ENCODE results near the gene SCTR.

Gene SCTR

GRCh38 chr2:119455066-119455718 is 69.1 kb downstream of the SCTR start:
- no peaks in the 10 kb centered on the region for H3K36me3 ChIP-seq (ENCODE audit: control insufficient read depth in 1 of 2, insufficient read depth in 2 of 2, low read length in 2 of 2)
- no peak overlapping the region for H2BK12ac ChIP-seq (ENCODE audit: low read length)

GRCh38 chr2:119453972-119454593 is 70.2 kb downstream of the SCTR start:
- DNase-seq, result no peak
- H3K79me1 ChIP-seq (ENCODE audit: low read length), result no peaks in the 10 kb centered on the region
- no peak overlapping the region for H3K4me3 ChIP-seq (ENCODE audit: low read depth, low read length)
- H3K79me2 ChIP-seq (ENCODE audit: control insufficient read depth, insufficient read depth, low read length, poor library complexity), result no peaks in the 10 kb centered on the region
- H3K4me1 ChIP-seq (ENCODE audit: control insufficient read depth in 1 of 2, insufficient read depth in 2 of 2, low read length in 2 of 2), result no peaks in the 10 kb centered on the region
- no peak overlapping the region for H2AK5ac ChIP-seq (ENCODE audit: low read length)
- no CpG with 5 or more reads among the region's 12 CpGs for WGBS (ENCODE audit: extremely low coverage, insufficient coverage, insufficient read length)
- H3K23ac ChIP-seq (ENCODE audit: low read length), result no peak overlapping the region
- H3K27me3 ChIP-seq (ENCODE audit: insufficient read depth, low read length), result no peaks in the 10 kb centered on the region
- no peaks in the 10 kb centered on the region for H3K36me3 ChIP-seq (ENCODE audit: control insufficient read depth in 1 of 2, insufficient read depth in 2 of 2, low read length in 2 of 2)
- H3K18ac ChIP-seq (ENCODE audit: low read length), result no peak overlapping the region
- no peak overlapping the region for H2BK12ac ChIP-seq (ENCODE audit: low read length)
- no peak overlapping the region for H3K27ac ChIP-seq (ENCODE audit: low read depth, low read length)
- H3K4ac ChIP-seq (ENCODE audit: low read depth, low read length), result no peak overlapping the region
- H2BK5ac ChIP-seq (ENCODE audit: low read depth, low read length, poor library complexity), result no peak overlapping the region
- no peak overlapping the region for H3K4me2 ChIP-seq (ENCODE audit: low read length)
- no peak overlapping the region for H3K14ac ChIP-seq (ENCODE audit: low read length)
- no peak overlapping the region for H2AFZ ChIP-seq (ENCODE audit: insufficient read depth, low read length, poor library complexity)
- H4K91ac ChIP-seq (ENCODE audit: low read depth, low read length), result no peak overlapping the region
- no peak overlapping the region for H4K8ac ChIP-seq (ENCODE audit: low read depth, low read length)
- H3K9ac ChIP-seq (ENCODE audit: low read length), result no peak overlapping the region
- H4K12ac ChIP-seq (ENCODE audit: low read depth, low read length), result no peak overlapping the region
- peaks cover 2% of the 10 kb centered on the region for H3K9me3 ChIP-seq (ENCODE audit: insufficient read depth, low read depth, low read length)
- no peak overlapping the region for H2BK120ac ChIP-seq (ENCODE audit: insufficient read depth, low read length, poor library complexity)

More at GRCh38 chr2:119455066-119455718, 69.1 kb downstream of the SCTR start:
- Histone ChIP-seq H3K27me3 (ENCODE audit: insufficient read depth, low read length) (no peaks in the 10 kb centered on the region), H3K14ac (ENCODE audit: low read length) (no peak overlapping the region), H2BK120ac (ENCODE audit: insufficient read depth, low read length, poor library complexity) (no peak overlapping the region), H3K79me2 (ENCODE audit: control insufficient read depth, insufficient read depth, low read length, poor library complexity) (no peaks in the 10 kb centered on the region), H3K4me2 (ENCODE audit: low read length) (no peak overlapping the region), H3K79me1 (ENCODE audit: low read length) (no peaks in the 10 kb centered on the region), H2AK5ac (ENCODE audit: low read length) (no peak overlapping the region), H3K27ac (ENCODE audit: low read depth, low read length) (no peak overlapping the region), H3K9me3 (ENCODE audit: insufficient read depth, low read depth, low read length) (peaks cover 2% of the 10 kb centered on the region), H3K18ac (ENCODE audit: low read length) (no peak overlapping the region), H3K4ac (ENCODE audit: low read depth, low read length) (no peak overlapping the region), H3K23ac (ENCODE audit: low read length) (no peak overlapping the region), H2AFZ (ENCODE audit: insufficient read depth, low read length, poor library complexity) (no peak overlapping the region), H4K12ac (ENCODE audit: low read depth, low read length) (no peak overlapping the region), H3K9ac (ENCODE audit: low read length) (no peak overlapping the region), H4K91ac (ENCODE audit: low read depth, low read length) (no peak overlapping the region), H4K8ac (ENCODE audit: low read depth, low read length) (no peak overlapping the region), H3K4me3 (ENCODE audit: low read depth, low read length) (no peak overlapping the region), H2BK5ac (ENCODE audit: low read depth, low read length, poor library complexity) (no peak overlapping the region), H3K4me1 (ENCODE audit: control insufficient read depth in 1 of 2, insufficient read depth in 2 of 2, low read length in 2 of 2) (no peaks in the 10 kb centered on the region)
- DNase-seq, result no peak
- WGBS (ENCODE audit: extremely low coverage, insufficient coverage, insufficient read length), result no CpG with 5 or more reads among the region's 13 CpGs

- Histone ChIP-seq H3K4me2 (ENCODE audit: low read length) (no peak overlapping the region), H2AK5ac (ENCODE audit: low read length) (no peak overlapping the region), H2BK12ac (ENCODE audit: low read length) (no peak overlapping the region), H4K8ac (ENCODE audit: low read depth, low read length) (no peak overlapping the region), H3K4me1 (ENCODE audit: control insufficient read depth in 1 of 2, insufficient read depth in 2 of 2, low read length in 2 of 2) (peaks cover 0 to 2% of the 10 kb centered on the region in 2 experiments), H3K27ac (ENCODE audit: low read depth, low read length) (no peak overlapping the region), H2BK120ac (ENCODE audit: insufficient read depth, low read length, poor library complexity) (no peak overlapping the region), H3K36me3 (ENCODE audit: control insufficient read depth in 1 of 2, insufficient read depth in 2 of 2, low read length in 2 of 2) (no peaks in the 10 kb centered on the region), H3K27me3 (ENCODE audit: insufficient read depth, low read length) (no peaks in the 10 kb centered on the region), H3K4me3 (ENCODE audit: low read depth, low read length) (no peak overlapping the region), H3K9me3 (ENCODE audit: insufficient read depth, low read depth, low read length) (peaks cover 2% of the 10 kb centered on the region), H3K4ac (ENCODE audit: low read depth, low read length) (no peak overlapping the region), H2BK5ac (ENCODE audit: low read depth, low read length, poor library complexity) (no peak overlapping the region), H3K9ac (ENCODE audit: low read length) (no peak overlapping the region), H3K18ac (ENCODE audit: low read length) (no peak overlapping the region), H3K79me1 (ENCODE audit: low read length) (no peaks in the 10 kb centered on the region), H4K91ac (ENCODE audit: low read depth, low read length) (no peak overlapping the region), H3K23ac (ENCODE audit: low read length) (no peak overlapping the region), H2AFZ (ENCODE audit: insufficient read depth, low read length, poor library complexity) (no peak overlapping the region), H3K14ac (ENCODE audit: low read length) (no peak overlapping the region), H3K79me2 (ENCODE audit: control insufficient read depth, insufficient read depth, low read length, poor library complexity) (no peaks in the 10 kb centered on the region), H4K12ac (ENCODE audit: low read depth, low read length) (no peak overlapping the region)
- no CpG with 5 or more reads among the region's 9 CpGs for WGBS (ENCODE audit: extremely low coverage, insufficient coverage, insufficient read length)
- DNase-seq, result no peak
Observed at GRCh38 chr2:119451336-119452050, 72.8 kb downstream of the SCTR start.

DNA sequence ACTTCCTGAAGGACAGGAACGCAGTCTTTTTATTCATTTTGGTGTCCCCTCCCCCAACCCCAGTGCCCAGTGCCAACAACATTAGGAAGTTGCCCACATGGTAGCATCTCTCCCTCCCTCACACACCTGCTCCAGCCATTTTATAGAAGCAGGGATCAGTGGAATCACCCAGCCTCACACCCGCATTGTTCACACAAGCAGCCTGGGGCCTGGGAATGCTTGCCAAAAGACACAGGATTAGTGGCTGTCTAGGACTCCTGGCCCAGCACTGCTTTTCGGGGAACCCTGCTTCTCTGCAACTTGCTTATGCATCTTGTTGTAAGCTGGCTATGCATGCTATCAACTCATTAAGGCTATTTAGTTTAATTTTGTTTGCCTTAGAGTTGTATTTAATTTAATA is 74.8 kb downstream of the SCTR start:
- Histone ChIP-seq H2BK120ac (ENCODE audit: insufficient read depth, low read length, poor library complexity) (no peak overlapping the region), H3K4me3 (ENCODE audit: low read depth, low read length) (no peak overlapping the region), H3K79me1 (ENCODE audit: low read length) (no peaks in the 10 kb centered on the region), H2AK5ac (ENCODE audit: low read length) (no peak overlapping the region), H3K18ac (ENCODE audit: low read length) (no peak overlapping the region), H2AFZ (ENCODE audit: insufficient read depth, low read length, poor library complexity) (no peak overlapping the region), H4K91ac (ENCODE audit: low read depth, low read length) (no peak overlapping the region), H3K23ac (ENCODE audit: low read length) (no peak overlapping the region), H3K27ac (ENCODE audit: low read depth, low read length) (no peak overlapping the region), H3K4me1 (ENCODE audit: control insufficient read depth in 1 of 2, insufficient read depth in 2 of 2, low read length in 2 of 2) (peaks cover 0 to 2% of the 10 kb centered on the region in 2 experiments), H2BK12ac (ENCODE audit: low read length) (no peak overlapping the region), H2BK5ac (ENCODE audit: low read depth, low read length, poor library complexity) (no peak overlapping the region), H3K4ac (ENCODE audit: low read depth, low read length) (no peak overlapping the region), H3K4me2 (ENCODE audit: low read length) (no peak overlapping the region), H3K27me3 (ENCODE audit: insufficient read depth, low read length) (no peaks in the 10 kb centered on the region), H4K8ac (ENCODE audit: low read depth, low read length) (no peak overlapping the region), H3K79me2 (ENCODE audit: control insufficient read depth, insufficient read depth, low read length, poor library complexity) (no peaks in the 10 kb centered on the region), H4K12ac (ENCODE audit: low read depth, low read length) (no peak overlapping the region), H3K14ac (ENCODE audit: low read length) (no peak overlapping the region), H3K9ac (ENCODE audit: low read length) (no peak overlapping the region), H3K36me3 (ENCODE audit: control insufficient read depth in 1 of 2, insufficient read depth in 2 of 2, low read length in 2 of 2) (no peaks in the 10 kb centered on the region), H3K9me3 (ENCODE audit: insufficient read depth, low read depth, low read length) (peaks cover 2% of the 10 kb centered on the region)
- no CpG with 5 or more reads among the region's 3 CpGs for WGBS (ENCODE audit: extremely low coverage, insufficient coverage, insufficient read length)
- DNase-seq, result no peak

Data from trophoblast cell (in vitro differentiated cells and primary cell).